Measurements from ENCODE around the gene NRN1L.

DNA sequence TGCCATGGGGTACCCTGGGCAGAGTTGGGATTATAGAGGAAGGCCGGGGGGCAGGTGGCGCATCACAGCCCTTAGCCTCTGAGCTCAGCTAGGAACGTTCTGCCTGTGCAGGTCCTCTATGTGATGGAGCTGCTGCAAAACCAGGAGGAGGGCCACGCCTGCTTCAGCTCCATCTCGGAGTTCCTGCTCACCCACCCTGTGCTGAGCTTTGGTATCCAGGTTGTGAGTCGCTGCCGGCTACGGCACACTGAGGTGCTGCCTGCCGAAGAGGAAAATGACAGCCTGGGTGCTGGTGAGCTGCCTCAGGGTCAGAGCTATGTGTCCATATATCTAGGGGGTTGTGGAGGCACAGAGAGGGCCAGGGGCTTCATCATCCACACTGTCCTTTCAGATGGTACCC, 5.8 kb upstream of the NRN1L start:
- no peak for TF ChIP-seq POLR2A (IDR thresholded peaks at IDR 0.05)
- TF ChIP-seq CTCF (IDR thresholded peaks at IDR 0.05) = no peak
